Gastrocnemius medialis (tissue), 4 donors: ENCODE results near the gene PXMP2.

ENCODE experiments used
- CTCF ChIP-seq, 5 experiments: fragments of 450-650 bp in 3 of 5; fragments of 200-600 bp in 2 of 5; sonication (generic) in 2 of 5; IDR thresholded peaks in 4 of 5; conservative IDR thresholded peaks in 1 of 5; 1 replicate in 4 of 5; 2 replicates in 1 of 5; pipeline ENCODE4 v1.5.1; 2016 to 2019; ENCODE audit warnings: antibody characterized with exemption in 5 of 5, mild to moderate bottlenecking in 3 of 5, moderate library complexity in 3 of 5
- POLR2A ChIP-seq, 2 donors: fragments of 450-650 bp; IDR thresholded peaks; one replicate each; pipeline ENCODE4 v1.6.1; 2017; ENCODE audit warnings: antibody characterized with exemption in 2 of 2, mild to moderate bottlenecking in 2 of 2, moderate library complexity in 2 of 2

GRCh38 chr12:132700212-132700822 is 12.9 kb downstream of the PXMP2 start:
- TF ChIP-seq CTCF (IDR thresholded peaks at IDR 0.05 in 4 of 5, conservative IDR thresholded peaks at IDR 0.05 in 1 of 5) (no peak), POLR2A (IDR thresholded peaks at IDR 0.05) (no peak)
